ENCODE measurements around the gene GJD2.

- TF ChIP-seq MAX (IDR thresholded peaks at IDR 0.05) (no peak), ATF6 (CRISPR knock-in tag; conservative IDR thresholded peaks at IDR 0.05) (no peak), CTCF (CRISPR knock-in tag; IDR thresholded peaks at IDR 0.05) (no peak)
Measured at GRCh38 chr15:34721157-34721801, 33.5 kb downstream of the GJD2 start.
